ENCODE data around the gene PTGER2. TPM values are rescaled to one million over a fixed set of nuclear protein-coding genes. Genes with fewer than 3 reads are reported as not detected.

Gene PTGER2
- total and polyA plus RNA-seq, 2 of the 13 experiments (the other 11 are each of a cell fraction or from before 2014, with no cell fraction given): not detected

DNA sequence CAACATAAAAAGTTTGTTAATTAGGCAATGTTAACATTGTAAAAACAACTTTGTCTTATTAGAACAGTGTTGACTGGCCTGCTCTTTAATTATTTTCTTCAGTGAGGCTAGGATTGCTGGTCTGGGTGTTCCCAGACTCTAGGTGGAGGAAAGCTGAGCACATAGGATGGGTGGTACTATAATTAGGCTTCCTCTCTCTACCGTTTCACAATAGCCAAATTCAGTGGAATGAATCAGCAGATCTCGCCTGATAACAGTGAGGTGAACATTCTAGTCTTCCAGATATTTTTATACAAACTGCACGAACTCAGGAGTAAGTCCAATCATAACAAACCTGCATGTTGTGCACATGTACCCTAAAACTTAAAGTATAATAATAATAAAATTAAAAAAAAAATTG is 34.7 kb upstream of the PTGER2 start:
- POLR2A ChIA-PET: no interaction called here
- H3K4me3 ChIP-seq (replicated peaks in 1 of 3; ENCODE audit: insufficient read depth in 1 of 3, low read depth in 2 of 3, low read length in 3 of 3): no peak overlapping the region

More for the DNA sequence above, 34.7 kb upstream of the PTGER2 start:
- H3K9ac ChIP-seq (ENCODE audit: insufficient read depth, low read depth, low read length): no peak overlapping the region
- H4K20me1 ChIP-seq (ENCODE audit: insufficient read depth, low read length): no peaks in the 10 kb centered on the region
- no peaks in the 10 kb centered on the region for H3K9me3 ChIP-seq (ENCODE audit: low read length)
- H2AFZ ChIP-seq (ENCODE audit: low read length): no peak overlapping the region
- ATAC-seq (no peak), FAIRE-seq (no peak), DNase-seq (ENCODE audit: low spot score) (no peak)
- H3K4me2 ChIP-seq (ENCODE audit: low read depth, low read length): no peak overlapping the region
- intact Hi-C loops (cut with micrococcal nuclease; ENCODE audit: unreplicated experiment) (no loop called here), in situ Hi-C loops (cut with HindIII; ENCODE audit: extremely low pct_ligation_motif_present, low pct_unique_long_range_greater_than_20kb) (no loop called here)
- no peaks in the 10 kb centered on the region for H3K4me1 ChIP-seq (ENCODE audit: insufficient read depth, low read length)
- H3K27ac ChIP-seq (ENCODE audit: extremely low read length, insufficient read depth, low read length): no peak overlapping the region
- 3% methylated on average over 3 of the region's 3 CpGs for WGBS (ENCODE audit: low lambda C conversion rate)
- no peaks in the 10 kb centered on the region for H3K79me2 ChIP-seq (ENCODE audit: insufficient read depth, low read length)
- no peak for TF ChIP-seq ZFP41 (CRISPR knock-in tag; IDR thresholded peaks at IDR 0.05; ENCODE audit: borderline replicate concordance)
- no peak for TF ChIP-seq HMG20B (CRISPR knock-in tag; conservative IDR thresholded peaks at IDR 0.05)
- TF ChIP-seq MYC (CRISPR knock-in tag; IDR thresholded peaks at IDR 0.05; ENCODE audit: borderline replicate concordance): no peak
- TF ChIP-seq, protein P1, sequence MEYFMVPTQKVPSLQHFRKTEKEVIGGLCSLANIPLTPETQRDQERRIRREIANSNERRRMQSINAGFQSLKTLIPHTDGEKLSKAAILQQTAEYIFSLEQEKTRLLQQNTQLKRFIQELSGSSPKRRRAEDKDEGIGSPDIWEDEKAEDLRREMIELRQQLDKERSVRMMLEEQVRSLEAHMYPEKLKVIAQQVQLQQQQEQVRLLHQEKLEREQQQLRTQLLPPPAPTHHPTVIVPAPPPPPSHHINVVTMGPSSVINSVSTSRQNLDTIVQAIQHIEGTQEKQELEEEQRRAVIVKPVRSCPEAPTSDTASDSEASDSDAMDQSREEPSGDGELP (IDR thresholded peaks at IDR 0.05; ENCODE audit: borderline replicate concordance, low read depth): no peak
- TF ChIP-seq ZNF180 (CRISPR knock-in tag; IDR thresholded peaks at IDR 0.05; ENCODE audit: borderline replicate concordance, low read depth): no peak
- no peak for TF ChIP-seq MLLT10 (CRISPR knock-in tag; IDR thresholded peaks at IDR 0.05)
- TF ChIP-seq, protein P2, sequence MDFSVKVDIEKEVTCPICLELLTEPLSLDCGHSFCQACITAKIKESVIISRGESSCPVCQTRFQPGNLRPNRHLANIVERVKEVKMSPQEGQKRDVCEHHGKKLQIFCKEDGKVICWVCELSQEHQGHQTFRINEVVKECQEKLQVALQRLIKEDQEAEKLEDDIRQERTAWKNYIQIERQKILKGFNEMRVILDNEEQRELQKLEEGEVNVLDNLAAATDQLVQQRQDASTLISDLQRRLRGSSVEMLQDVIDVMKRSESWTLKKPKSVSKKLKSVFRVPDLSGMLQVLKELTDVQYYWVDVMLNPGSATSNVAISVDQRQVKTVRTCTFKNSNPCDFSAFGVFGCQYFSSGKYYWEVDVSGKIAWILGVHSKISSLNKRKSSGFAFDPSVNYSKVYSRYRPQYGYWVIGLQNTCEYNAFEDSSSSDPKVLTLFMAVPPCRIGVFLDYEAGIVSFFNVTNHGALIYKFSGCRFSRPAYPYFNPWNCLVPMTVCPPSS (IDR thresholded peaks at IDR 0.05): no peak
- TF ChIP-seq, protein P3, sequence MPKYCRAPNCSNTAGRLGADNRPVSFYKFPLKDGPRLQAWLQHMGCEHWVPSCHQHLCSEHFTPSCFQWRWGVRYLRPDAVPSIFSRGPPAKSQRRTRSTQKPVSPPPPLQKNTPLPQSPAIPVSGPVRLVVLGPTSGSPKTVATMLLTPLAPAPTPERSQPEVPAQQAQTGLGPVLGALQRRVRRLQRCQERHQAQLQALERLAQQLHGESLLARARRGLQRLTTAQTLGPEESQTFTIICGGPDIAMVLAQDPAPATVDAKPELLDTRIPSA (CRISPR knock-in tag; IDR thresholded peaks at IDR 0.05; ENCODE audit: borderline replicate concordance): no peak
- BruUV-seq (replicated peaks): no TSS peak
- H3K27me3 ChIP-seq (ENCODE audit: control insufficient read depth in 1 of 2, insufficient read depth in 2 of 2, low read length in 2 of 2): peaks cover 0 to 23% of the 10 kb centered on the region in 2 experiments; a peak in 3 of 5 replicates
- CTCF ChIA-PET (ENCODE audit: low intra/inter-chr PET ratio, low total read pairs): no interaction called here
- no peaks in the 10 kb centered on the region for H3K36me3 ChIP-seq (replicated peaks in 1 of 2; ENCODE audit: control insufficient read depth in 1 of 2, insufficient read depth in 2 of 2, low read length in 2 of 2)
